ENCODE measurements around the gene EHD3.

The EHD3 gene

GRCh38 chr2:31300309-31300708 lies 66.4 kb downstream of the EHD3 start:
- Histone ChIP-seq H3K27me3 (replicated peaks; ENCODE audit: insufficient read depth, low read length) (no peaks in the 10 kb centered on the region), H3K4me2 (ENCODE audit: low read depth, low read length) (no peak overlapping the region), H3K4me1 (ENCODE audit: low read length) (no peaks in the 10 kb centered on the region), H3K9me3 (replicated peaks; ENCODE audit: insufficient read depth, low read length) (no peaks in the 10 kb centered on the region), H3K9me2 (replicated peaks; ENCODE audit: insufficient read depth, low read length) (no peaks in the 10 kb centered on the region), H4K20me1 (ENCODE audit: insufficient read depth, low read length) (no peaks in the 10 kb centered on the region), H3K36me3 (replicated peaks; ENCODE audit: insufficient read depth, low read length) (no peaks in the 10 kb centered on the region), H3K79me2 (ENCODE audit: low read length) (no peaks in the 10 kb centered on the region), H3F3A (ENCODE audit: insufficient read depth, low read length) (no peaks in the 10 kb centered on the region), H3K4me3 (ENCODE audit: low read length) (no peak overlapping the region), H3K9ac (ENCODE audit: low read length) (no peak overlapping the region), H3K27ac (ENCODE audit: low read length) (no peak overlapping the region), H2AFZ (ENCODE audit: low read length) (no peak overlapping the region)
- no peak for DNase-seq
- TF ChIP-seq EZH2phosphoT487 (IDR thresholded peaks at IDR 0.05; ENCODE audit: low read length): no peak

GRCh38 chr2:31302940-31303563 lies 69.1 kb downstream of the EHD3 start:
- Histone ChIP-seq H3K4me1 (ENCODE audit: low read length) (no peaks in the 10 kb centered on the region), H3K4me3 (ENCODE audit: low read length) (no peak overlapping the region), H2AFZ (ENCODE audit: low read length) (no peak overlapping the region), H4K20me1 (ENCODE audit: insufficient read depth, low read length) (no peaks in the 10 kb centered on the region), H3K4me2 (ENCODE audit: low read depth, low read length) (no peak overlapping the region), H3K79me2 (ENCODE audit: low read length) (no peaks in the 10 kb centered on the region), H3K9me2 (replicated peaks; ENCODE audit: insufficient read depth, low read length) (no peaks in the 10 kb centered on the region), H3K27me3 (replicated peaks; ENCODE audit: insufficient read depth, low read length) (no peaks in the 10 kb centered on the region), H3K27ac (ENCODE audit: low read length) (no peak overlapping the region), H3K36me3 (replicated peaks; ENCODE audit: insufficient read depth, low read length) (no peaks in the 10 kb centered on the region), H3F3A (ENCODE audit: insufficient read depth, low read length) (no peaks in the 10 kb centered on the region), H3K9ac (ENCODE audit: low read length) (no peak overlapping the region), H3K9me3 (replicated peaks; ENCODE audit: insufficient read depth, low read length) (no peaks in the 10 kb centered on the region)
- TF ChIP-seq CTCF (IDR thresholded peaks at IDR 0.05; ENCODE audit: low read length): no peak
- TF ChIP-seq EZH2phosphoT487 (IDR thresholded peaks at IDR 0.05; ENCODE audit: low read length): no peak
- no peak for TF ChIP-seq EZH2 (optimal IDR thresholded peaks at IDR 0.05; ENCODE audit: low read depth, low read length)
- DNase-seq: no peak

GRCh38 chr2:31304816-31305215 lies 70.9 kb downstream of the EHD3 start:
- H2AFZ ChIP-seq (ENCODE audit: low read length): no peak overlapping the region
- no peak overlapping the region for H3K4me2 ChIP-seq (ENCODE audit: low read depth, low read length)
- no peaks in the 10 kb centered on the region for H3K36me3 ChIP-seq (replicated peaks; ENCODE audit: insufficient read depth, low read length)
- no peak overlapping the region for H3K9ac ChIP-seq (ENCODE audit: low read length)
- H3K27ac ChIP-seq (ENCODE audit: low read length): no peak overlapping the region
- H3K9me2 ChIP-seq (replicated peaks; ENCODE audit: insufficient read depth, low read length): no peaks in the 10 kb centered on the region
- H4K20me1 ChIP-seq (ENCODE audit: insufficient read depth, low read length): no peaks in the 10 kb centered on the region
- no peaks in the 10 kb centered on the region for H3K4me1 ChIP-seq (ENCODE audit: low read length)
- no peaks in the 10 kb centered on the region for H3F3A ChIP-seq (ENCODE audit: insufficient read depth, low read length)
- no peaks in the 10 kb centered on the region for H3K9me3 ChIP-seq (replicated peaks; ENCODE audit: insufficient read depth, low read length)
- H3K27me3 ChIP-seq (replicated peaks; ENCODE audit: insufficient read depth, low read length): no peaks in the 10 kb centered on the region
- DNase-seq: no peak
- TF ChIP-seq EZH2 (optimal IDR thresholded peaks at IDR 0.05; ENCODE audit: low read depth, low read length) (no peak), EZH2phosphoT487 (IDR thresholded peaks at IDR 0.05; ENCODE audit: low read length) (no peak), CTCF (IDR thresholded peaks at IDR 0.05; ENCODE audit: low read length) (no peak)
- no peaks in the 10 kb centered on the region for H3K79me2 ChIP-seq (ENCODE audit: low read length)
- H3K4me3 ChIP-seq (ENCODE audit: low read length): no peak overlapping the region

GRCh38 chr2:31312898-31313297 lies 78.9 kb downstream of the EHD3 start:
- Histone ChIP-seq H3K4me2 (ENCODE audit: low read depth, low read length) (no peak overlapping the region), H3K4me1 (ENCODE audit: low read length) (0 out of 2 replicates have a peak, but pooled peaks cover under 1% of the 10 kb centered on the region), H3K9ac (ENCODE audit: low read length) (no peak overlapping the region), H3K27ac (ENCODE audit: low read length) (no peak overlapping the region), H3K9me2 (replicated peaks; ENCODE audit: insufficient read depth, low read length) (no peaks in the 10 kb centered on the region), H3K9me3 (replicated peaks; ENCODE audit: insufficient read depth, low read length) (no peaks in the 10 kb centered on the region), H3K36me3 (replicated peaks; ENCODE audit: insufficient read depth, low read length) (no peaks in the 10 kb centered on the region), H3F3A (ENCODE audit: insufficient read depth, low read length) (no peaks in the 10 kb centered on the region), H3K79me2 (ENCODE audit: low read length) (no peaks in the 10 kb centered on the region), H3K27me3 (replicated peaks; ENCODE audit: insufficient read depth, low read length) (no peaks in the 10 kb centered on the region), H2AFZ (ENCODE audit: low read length) (no peak overlapping the region), H3K4me3 (ENCODE audit: low read length) (no peak overlapping the region), H4K20me1 (ENCODE audit: insufficient read depth, low read length) (no peaks in the 10 kb centered on the region)
- no peak for DNase-seq
- TF ChIP-seq EZH2 (optimal IDR thresholded peaks at IDR 0.05; ENCODE audit: low read depth, low read length): no peak
- no peak for TF ChIP-seq EZH2phosphoT487 (IDR thresholded peaks at IDR 0.05; ENCODE audit: low read length)
- TF ChIP-seq CTCF (IDR thresholded peaks at IDR 0.05; ENCODE audit: low read length): no peak

Measured in MM.1S (cell line).